ENCODE results near the gene KEL.

KEL gene

DNA sequence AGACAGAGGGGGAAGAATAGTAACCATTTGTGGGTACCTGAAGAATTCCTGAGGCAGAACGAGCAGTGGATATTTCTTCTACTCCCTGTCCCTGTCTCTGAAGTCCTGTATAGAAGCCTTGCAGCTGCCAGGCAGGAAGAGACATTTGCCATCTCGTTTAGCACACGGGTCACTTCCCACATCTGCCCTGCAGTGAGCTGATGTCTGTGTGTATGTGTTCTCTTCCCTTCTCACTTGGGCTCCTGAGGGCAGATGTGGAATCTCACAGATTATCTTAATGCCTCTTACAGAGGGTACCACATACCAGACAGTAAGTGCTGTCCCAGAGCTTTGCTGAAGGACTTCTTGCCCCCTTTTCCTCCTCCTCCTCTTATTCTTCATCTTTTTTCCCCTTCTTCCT lies 62.5 kb downstream of the KEL start:
- no peak for DNase-seq (ENCODE audit: low read depth in 4 of 4, low spot score in 1 of 4)

GRCh38 chr7:142898377-142899170 lies 63.6 kb downstream of the KEL start:
- no peak for DNase-seq (ENCODE audit: low read depth in 4 of 4, low spot score in 1 of 4)

GRCh38 chr7:142897691-142898090 lies 64.5 kb downstream of the KEL start:
- DNase-seq (ENCODE audit: low read depth in 4 of 4, low spot score in 1 of 4), result no peak

- DNase-seq (ENCODE audit: low read depth in 4 of 4, low spot score in 1 of 4), result no peak
These were observed 65.3 kb downstream of the KEL start for GRCh38 chr7:142896741-142897379.

- DNase-seq (ENCODE audit: low read depth in 4 of 4, low spot score in 1 of 4), result no peak
These were observed 66.0 kb downstream of the KEL start for GRCh38 chr7:142896151-142896550.

DNA sequence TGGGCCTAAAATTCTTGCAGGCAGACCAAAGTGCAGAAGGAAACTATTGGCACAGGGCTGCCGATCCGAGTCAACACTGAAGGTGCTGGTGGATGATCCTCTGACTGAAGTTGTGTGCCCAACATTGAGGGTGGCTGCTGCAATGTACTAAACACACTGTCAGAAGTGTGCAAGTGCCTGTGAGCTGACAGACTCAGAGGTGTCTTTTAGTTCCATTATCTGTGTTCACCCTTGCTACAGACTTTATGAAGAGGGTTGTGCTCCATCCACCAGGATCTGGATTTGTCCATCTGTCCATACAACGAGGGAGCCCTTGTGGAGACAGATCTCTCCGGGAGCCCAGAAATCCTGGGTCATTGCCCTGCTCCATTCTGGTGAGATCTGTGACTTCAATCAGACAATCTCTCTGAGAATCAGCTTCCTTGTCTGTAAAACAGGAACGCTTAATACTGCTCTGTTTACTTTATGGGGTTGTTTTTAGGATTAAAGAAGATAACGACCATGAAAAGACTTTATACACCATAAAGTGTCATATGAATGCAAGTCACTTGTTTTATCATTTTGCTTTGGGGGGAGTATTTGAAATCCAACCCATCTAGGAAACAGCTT lies 67.1 kb downstream of the KEL start:
- no peak for DNase-seq (ENCODE audit: low read depth in 4 of 4, low spot score in 1 of 4)

DNA sequence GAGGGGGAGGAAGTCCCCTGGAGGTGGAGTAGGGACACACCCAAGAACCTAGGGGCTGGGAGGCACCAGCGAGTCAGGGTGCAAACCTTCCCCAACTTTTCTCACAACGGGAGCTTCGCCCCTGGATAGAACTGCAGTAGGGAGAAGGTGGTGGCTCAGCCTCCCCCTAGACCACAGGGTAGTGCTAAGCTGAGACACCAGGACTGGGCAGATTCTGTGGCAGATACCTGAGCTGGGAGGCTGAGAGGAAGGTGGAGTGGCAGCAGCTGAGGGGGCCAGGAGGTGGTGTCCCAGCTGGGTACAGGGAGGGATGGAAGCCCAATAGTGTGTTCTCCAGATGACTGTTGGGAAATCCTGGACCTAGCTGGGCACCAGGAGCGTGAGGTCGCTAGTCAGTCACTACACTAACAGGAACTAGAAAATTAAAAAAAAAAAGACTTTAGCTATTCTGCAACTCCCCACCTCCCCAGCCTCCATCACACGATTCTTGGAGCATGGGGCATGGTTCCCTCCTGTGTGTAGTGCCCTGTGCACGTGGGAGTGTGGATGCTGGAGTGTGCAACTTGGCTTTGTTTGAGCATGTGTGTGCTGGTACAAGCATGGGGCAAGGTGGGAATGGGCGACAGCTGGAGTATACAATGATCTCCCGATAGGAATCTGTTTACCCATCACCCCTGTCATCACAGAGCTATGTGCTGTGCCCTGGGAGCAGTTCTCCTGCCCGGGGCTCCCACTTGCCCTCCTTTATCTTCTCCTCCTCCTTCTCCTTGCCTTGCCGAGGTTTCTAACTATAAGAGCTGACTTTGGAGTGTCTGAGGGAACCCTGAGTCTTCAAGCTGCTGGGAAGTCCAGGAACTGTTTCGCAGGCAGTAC lies 67.8 kb downstream of the KEL start:
- no peak for DNase-seq (ENCODE audit: low read depth in 4 of 4, low spot score in 1 of 4)

GRCh38 chr7:142892951-142893350 lies 69.2 kb downstream of the KEL start:
- DNase-seq (ENCODE audit: low read depth in 4 of 4, low spot score in 1 of 4), result no peak

GRCh38 chr7:142891490-142892082 lies 70.6 kb downstream of the KEL start:
- DNase-seq (ENCODE audit: low read depth in 4 of 4, low spot score in 1 of 4), result no peak

Data from stimulated activated CD4-positive, alpha-beta T cell treated with anti-CD3 and anti-CD28 coated beads, Interleukin-1b, Interleukin-23, amount 100 ng/mL, for 24 hours (primary cell).